ENCODE data around the gene SLC9C1.

The SLC9C1 gene

DNA sequence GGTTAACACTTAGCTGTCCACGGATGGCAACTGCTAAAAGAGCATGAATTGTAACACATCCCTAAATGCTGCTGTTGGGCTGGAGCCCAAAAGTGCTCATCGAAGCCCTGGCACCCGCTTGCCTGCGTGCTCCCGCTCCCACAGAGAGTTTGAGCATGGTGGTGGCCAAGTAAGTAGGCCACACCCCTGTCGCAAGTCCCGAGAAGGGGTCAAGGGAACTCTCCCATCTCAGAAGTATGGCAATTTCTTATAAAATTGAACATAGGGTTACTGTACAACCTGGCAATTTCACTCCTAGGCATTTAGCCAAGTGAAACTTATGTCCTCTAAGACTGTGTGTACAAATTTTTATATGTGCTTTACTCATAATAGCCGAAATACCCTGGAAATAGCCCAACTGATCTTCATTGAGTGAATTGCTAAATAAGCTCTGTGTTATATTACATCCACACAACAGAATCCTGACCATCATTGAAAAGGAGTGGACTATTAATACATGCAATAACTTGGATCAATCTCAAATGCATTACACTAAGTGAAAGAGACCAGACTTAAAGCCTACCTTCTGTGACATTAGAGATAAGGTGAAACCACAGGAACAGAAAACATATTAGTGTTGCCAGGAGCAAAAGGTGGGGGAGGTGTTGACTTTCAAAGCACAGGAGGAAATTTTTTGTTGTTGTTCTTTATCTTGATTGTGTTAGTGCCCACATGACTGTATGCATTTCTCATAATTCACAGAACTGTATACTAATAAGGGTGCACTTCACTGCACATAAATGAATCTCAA is 159.5 kb downstream of the SLC9C1 start:
- no peak for DNase-seq (ENCODE audit: low read depth, low spot score)
- no peak overlapping the region for H3K4me3 ChIP-seq (ENCODE audit: low read depth, low read length)
- in situ Hi-C loops (cut with HindIII; ENCODE audit: low sequenced_read_pairs): no loop called here
- TF ChIP-seq, protein P1, sequence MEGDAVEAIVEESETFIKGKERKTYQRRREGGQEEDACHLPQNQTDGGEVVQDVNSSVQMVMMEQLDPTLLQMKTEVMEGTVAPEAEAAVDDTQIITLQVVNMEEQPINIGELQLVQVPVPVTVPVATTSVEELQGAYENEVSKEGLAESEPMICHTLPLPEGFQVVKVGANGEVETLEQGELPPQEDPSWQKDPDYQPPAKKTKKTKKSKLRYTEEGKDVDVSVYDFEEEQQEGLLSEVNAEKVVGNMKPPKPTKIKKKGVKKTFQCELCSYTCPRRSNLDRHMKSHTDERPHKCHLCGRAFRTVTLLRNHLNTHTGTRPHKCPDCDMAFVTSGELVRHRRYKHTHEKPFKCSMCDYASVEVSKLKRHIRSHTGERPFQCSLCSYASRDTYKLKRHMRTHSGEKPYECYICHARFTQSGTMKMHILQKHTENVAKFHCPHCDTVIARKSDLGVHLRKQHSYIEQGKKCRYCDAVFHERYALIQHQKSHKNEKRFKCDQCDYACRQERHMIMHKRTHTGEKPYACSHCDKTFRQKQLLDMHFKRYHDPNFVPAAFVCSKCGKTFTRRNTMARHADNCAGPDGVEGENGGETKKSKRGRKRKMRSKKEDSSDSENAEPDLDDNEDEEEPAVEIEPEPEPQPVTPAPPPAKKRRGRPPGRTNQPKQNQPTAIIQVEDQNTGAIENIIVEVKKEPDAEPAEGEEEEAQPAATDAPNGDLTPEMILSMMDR (IDR thresholded peaks at IDR 0.05; ENCODE audit: low read depth, low read length): no peak

GRCh38 chr3:112133626-112134334 is 160.2 kb downstream of the SLC9C1 start:
- TF ChIP-seq, protein P1 (IDR thresholded peaks at IDR 0.05; ENCODE audit: low read depth, low read length): no peak
- H3K4me3 ChIP-seq (ENCODE audit: low read depth, low read length): no peak overlapping the region
- in situ Hi-C loops (cut with HindIII; ENCODE audit: low sequenced_read_pairs): no loop called here
- DNase-seq (ENCODE audit: low read depth, low spot score): no peak

- no peak for DNase-seq (ENCODE audit: low read depth, low spot score)
- in situ Hi-C loops (cut with HindIII; ENCODE audit: low sequenced_read_pairs): no loop called here
- H3K4me3 ChIP-seq (ENCODE audit: low read depth, low read length): no peak within 1 kb of the TSS
- TF ChIP-seq, protein P1 (IDR thresholded peaks at IDR 0.05; ENCODE audit: low read depth, low read length): no peak
These were observed 161.0 kb downstream of the SLC9C1 start, which contains the start of gene GCSAM for GRCh38 chr3:112132975-112133448. Gene GCSAM, minus strand, starts transcription at chr3:112133248. Its CDS starts 128 bp downstream, at chr3:112133120.

DNA sequence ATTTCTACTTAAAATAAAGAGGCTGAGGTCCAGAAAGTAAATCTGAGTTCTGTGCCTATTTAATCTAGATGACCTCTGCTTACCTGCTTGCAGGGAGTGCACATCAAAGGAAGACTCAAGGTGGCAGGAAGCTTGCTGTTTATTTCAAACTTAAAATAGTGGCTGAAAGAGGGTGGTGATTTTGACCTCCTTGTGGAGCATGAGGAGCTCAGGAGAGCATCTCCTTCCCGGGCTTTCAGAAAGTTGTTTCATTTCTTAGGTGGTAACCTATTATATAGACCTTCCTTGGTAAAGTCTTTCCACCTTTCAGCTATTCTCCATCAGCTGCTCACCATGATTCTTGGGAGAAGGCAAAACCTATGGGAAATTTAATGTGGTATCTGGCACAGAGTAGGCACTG is 161.5 kb downstream of the SLC9C1 start:
- in situ Hi-C loops (cut with HindIII; ENCODE audit: low sequenced_read_pairs): no loop called here
- no peak for DNase-seq (ENCODE audit: low read depth, low spot score)

DNA sequence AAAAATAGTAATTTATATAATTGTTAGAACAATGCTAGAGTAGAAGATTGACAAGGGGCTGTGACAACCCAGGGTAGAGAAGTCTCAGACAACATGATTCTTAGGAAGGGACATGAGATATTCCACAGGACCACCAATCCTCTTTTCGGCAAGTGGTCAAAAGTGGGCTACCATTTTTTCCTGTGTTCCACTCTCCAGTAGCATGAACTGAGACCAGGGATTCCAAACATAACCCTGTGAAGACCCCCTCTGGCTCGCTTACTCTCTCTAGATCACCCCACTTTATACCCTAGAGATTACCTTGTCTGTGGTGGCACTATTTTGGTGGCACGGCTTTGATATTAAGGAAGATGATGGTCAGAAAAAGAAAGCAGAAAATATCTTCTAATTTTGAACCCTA is 161.9 kb downstream of the SLC9C1 start:
- H3K4me3 ChIP-seq (ENCODE audit: low read depth, low read length): no peak overlapping the region
- no peak for DNase-seq (ENCODE audit: low read depth, low spot score)
- TF ChIP-seq, protein P1 (IDR thresholded peaks at IDR 0.05; ENCODE audit: low read depth, low read length): no peak
- in situ Hi-C loops (cut with HindIII; ENCODE audit: low sequenced_read_pairs): no loop called here

More for the DNA sequence above, 161.5 kb downstream of the SLC9C1 start:
- H3K4me3 ChIP-seq (ENCODE audit: low read depth, low read length): no peak overlapping the region
- TF ChIP-seq, protein P1 (IDR thresholded peaks at IDR 0.05; ENCODE audit: low read depth, low read length): no peak

- H3K4me3 ChIP-seq (ENCODE audit: low read depth, low read length): no peak overlapping the region
- TF ChIP-seq, protein P1 (IDR thresholded peaks at IDR 0.05; ENCODE audit: low read depth, low read length): no peak
- in situ Hi-C loops (cut with HindIII; ENCODE audit: low sequenced_read_pairs): no loop called here
- no peak for DNase-seq (ENCODE audit: low read depth, low spot score)
These were observed 162.9 kb downstream of the SLC9C1 start for GRCh38 chr3:112131111-112131510.
